AG08396 (cell line): Measurements from ENCODE around the gene FAM169A.
"Not testable (repeated sequence)": the region's sequence is repeated elsewhere in the genome, so short reads cannot be mapped to it uniquely, and the experiment has no call there.

Experiments used
- DNase-seq: peaks from one replicate; pipeline ENCODE4 v3.0.0; 2012; ENCODE audit warnings: low spot score, mixed read lengths

The FAM169A gene

GRCh38 chr5:74798977-74799911 lies 66.9 kb downstream of the FAM169A start:
- DNase-seq = no peak

DNA sequence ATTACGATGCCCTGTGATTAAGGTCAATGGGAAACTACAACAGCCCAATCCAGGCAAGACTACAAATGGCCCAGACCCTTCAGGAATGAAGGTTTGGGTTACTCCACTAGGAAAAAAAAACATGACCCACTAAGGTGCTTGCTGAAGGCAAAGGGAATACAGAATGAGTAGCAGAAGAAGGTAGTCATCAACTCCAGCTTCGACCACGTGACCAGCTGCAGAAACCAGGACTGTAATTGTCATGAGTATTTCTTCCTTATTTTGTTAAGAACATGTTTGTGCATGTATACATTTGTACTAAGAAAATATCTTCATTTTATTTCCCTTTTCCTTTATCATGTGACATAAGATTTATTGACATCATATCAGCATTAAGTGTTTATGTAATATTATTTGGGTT lies 74.5 kb downstream of the FAM169A start:
- not testable (repeated sequence) for DNase-seq

GRCh38 chr5:74787424-74787823 lies 78.8 kb downstream of the FAM169A start:
- DNase-seq = no peak

DNA sequence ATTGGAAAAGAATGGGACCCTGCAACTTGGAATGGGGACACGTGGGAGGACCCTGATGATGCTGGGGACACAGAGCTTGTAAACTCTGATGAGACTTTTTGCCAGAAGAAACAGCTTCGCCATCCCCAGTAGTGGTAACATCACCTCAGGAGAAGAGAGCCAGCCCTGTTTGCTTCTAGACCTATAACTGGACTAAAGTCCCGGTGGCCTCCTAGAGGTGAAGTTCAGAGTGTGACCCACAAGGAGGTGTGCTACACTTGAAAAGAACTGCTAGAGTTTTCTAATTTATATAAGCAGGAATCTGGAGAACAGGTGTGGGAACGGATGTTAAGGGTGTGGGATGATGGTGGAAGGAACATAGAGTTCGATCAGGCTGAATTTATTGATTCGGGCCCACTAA lies 79.3 kb downstream of the FAM169A start:
- no peak for DNase-seq

DNA sequence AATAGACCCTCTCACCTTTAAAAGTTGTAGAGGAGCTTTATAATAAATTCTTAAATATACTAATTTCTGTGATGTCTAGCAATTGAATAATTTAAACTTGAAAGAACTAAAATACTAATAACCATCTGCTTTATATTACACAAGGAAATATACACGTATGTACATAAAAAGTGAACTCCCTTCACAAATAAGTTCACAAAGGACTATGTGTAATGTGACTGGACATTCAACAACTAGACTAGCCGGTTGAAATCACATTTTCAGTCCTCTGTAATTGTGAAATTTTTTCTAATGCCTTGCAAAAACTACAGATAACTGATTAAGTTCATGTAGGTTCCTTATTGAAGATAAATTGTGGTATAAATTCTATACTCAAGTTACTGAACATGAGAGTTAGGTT lies 87.6 kb downstream of the FAM169A start:
- DNase-seq = no peak

DNA sequence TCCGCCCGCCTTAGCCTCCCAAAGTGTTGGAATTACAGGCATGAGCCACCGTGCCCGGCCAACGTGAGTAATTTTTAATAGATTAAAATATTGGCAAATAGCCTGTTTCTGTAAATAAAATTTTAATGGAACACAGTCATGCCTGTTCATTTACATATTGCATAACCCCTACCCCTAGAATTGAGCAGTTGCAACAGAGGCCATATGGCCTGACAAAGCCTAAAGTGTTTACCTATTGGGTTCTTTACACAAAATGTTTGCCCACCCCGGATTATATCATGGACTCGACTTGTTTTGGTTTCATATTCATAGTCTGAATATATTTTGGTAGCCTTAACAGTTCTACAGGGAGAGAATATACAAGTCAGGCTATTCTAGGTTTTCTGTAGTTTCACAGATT lies 93.8 kb downstream of the FAM169A start:
- DNase-seq = no peak

GRCh38 chr5:74767579-74767913 lies 98.6 kb downstream of the FAM169A start:
- peak; percentile 37 for DNase-seq

GRCh38 chr5:74766849-74767578 lies 99.2 kb downstream of the FAM169A start, which contains the start of the genes GFM2 and NSA2:
TSS of gene GFM2 (minus strand) at chr5:74767117. CDS start at chr5:74763742, 3,375 bp downstream.
TSS of gene NSA2 (plus strand) at chr5:74767249. CDS start at chr5:74767361, 112 bp downstream.
- DNase-seq = peak; percentile 84

DNA sequence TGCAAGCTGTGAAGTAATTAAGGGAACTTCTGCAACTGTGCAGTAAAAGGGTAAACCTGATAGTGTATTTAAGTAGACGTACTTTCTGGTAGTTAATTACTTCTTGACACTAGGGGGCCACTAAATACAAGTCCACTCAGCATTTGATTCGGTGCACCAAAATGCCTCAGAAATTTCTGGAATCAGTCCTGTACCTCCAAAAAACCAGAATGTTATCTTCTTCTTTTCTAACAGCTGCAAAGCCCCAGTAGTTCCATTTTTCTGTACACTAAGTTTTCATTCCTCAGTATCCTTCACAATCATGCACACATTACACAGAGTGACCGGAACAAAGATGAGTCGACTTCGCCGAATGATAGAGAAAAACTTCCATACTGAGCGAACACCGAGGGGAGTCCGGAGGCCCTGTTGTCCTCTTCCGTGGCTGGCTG lies 99.8 kb downstream of the FAM169A start:
- DNase-seq = peak; percentile 31

DNA sequence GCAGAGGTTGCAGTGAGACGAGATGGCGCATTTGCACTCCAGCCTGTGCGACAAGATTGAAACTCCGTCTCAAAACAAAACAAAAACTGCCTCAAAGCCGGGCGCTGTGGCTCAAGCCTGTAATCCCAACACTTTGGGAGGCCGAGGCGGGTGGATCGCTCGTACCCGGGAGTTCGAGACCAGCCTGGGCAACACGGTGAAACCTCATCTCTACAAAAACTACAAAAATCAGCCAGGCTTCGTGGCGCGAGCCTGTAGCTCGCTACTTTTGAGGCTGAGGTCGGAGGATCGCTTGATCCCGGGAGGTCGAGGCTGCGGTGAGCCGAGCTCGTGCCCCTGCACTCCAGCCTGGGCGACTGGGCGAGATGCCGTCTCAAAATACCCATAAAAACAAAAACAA lies 100.3 kb downstream of the FAM169A start:
- DNase-seq = no peak

GRCh38 chr5:74765201-74765600 lies 101.0 kb downstream of the FAM169A start:
- no peak for DNase-seq

GRCh38 chr5:74763504-74763903 lies 102.7 kb downstream of the FAM169A start:
- no peak for DNase-seq

DNA sequence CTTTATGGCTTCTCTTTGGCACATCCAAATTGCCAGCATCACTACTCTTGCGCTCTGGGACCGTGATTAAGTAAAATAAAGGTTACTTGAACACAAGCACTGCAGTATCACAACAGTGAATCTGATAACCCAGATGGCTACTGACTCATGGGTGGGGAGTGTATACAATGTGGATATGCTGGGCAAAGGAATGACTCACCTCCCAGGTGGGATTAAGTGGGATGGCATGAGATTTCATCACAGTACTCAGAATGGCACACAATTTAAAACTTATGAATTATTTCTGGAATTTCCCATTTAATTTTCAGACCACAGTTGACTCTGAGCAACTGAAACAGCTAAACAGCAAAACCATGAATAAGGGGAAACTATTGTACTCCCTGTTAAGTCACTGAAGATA lies 103.6 kb downstream of the FAM169A start:
- peak; percentile 35 for DNase-seq

DNA sequence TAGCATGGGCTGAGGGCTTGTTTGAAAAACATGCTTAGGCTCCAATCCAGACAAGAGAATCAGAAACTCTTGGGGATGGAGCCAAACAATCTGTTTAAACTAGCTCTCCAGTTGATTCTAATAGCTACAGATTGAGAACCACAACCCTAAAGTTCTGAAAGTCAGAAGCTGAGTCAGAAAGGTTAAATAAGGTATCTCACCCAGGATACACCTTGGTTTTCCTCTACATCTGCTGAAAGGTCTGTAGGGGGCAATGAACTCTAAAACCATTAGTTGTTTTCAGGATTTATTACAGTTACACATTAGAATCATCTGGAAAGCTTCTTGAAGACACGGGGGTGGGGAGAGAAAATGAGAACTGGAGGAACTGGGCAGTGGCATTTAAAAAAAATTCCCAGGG lies 104.9 kb downstream of the FAM169A start:
- DNase-seq = no peak

- DNase-seq = not testable (repeated sequence)
These were observed 117.4 kb downstream of the FAM169A start for GRCh38 chr5:74748742-74749141.

DNA sequence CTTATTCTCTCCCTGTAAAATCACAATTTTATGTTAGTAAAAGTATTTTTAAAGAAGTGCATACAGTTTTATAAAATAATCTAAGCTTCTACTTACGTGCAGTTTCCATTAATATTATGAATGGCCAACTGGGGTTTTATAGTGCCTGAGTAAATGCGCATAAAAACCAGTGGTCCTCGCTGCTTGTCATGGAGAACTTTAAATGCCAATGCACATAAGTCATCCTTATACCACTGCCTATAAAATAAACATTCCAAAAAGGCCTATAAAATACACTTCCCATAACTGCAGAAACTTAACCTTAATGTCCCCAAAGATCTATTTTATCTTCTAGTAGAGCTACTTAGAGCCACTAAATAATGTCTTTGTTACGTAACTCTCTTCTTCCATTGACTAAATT lies 127.8 kb downstream of the FAM169A start:
- DNase-seq = no peak

GRCh38 chr5:74736759-74737158 lies 129.4 kb downstream of the FAM169A start:
- no peak for DNase-seq
